GM12891 (cell line): ENCODE measurements around the gene SUPT4H1.

Source experiments
- PAX5 ChIP-seq: IDR thresholded peaks from 2 replicates; pipeline ENCODE4 v1.6.1; 2011; ENCODE audit warnings: low read length, moderate library complexity, mild to moderate bottlenecking; ENCODE audit not compliant: insufficient read depth, severe bottlenecking
- POLR2A ChIP-seq: IDR thresholded peaks from 2 replicates; pipeline ENCODE4 v1.6.1; 2011; ENCODE audit warnings: low read depth, low read length, control low read depth
- POLR2AphosphoS5 ChIP-seq: IDR thresholded peaks from 2 replicates; pipeline ENCODE4 v1.6.1; 2011; ENCODE audit warnings: low read depth, low read length, control low read depth
- POU2F2 ChIP-seq: IDR thresholded peaks from 2 replicates; pipeline ENCODE4 v1.6.1; 2011; ENCODE audit warnings: low read depth, mild to moderate bottlenecking, control low read depth, low read length, moderate library complexity
- SPI1 ChIP-seq: IDR thresholded peaks from 2 replicates; pipeline ENCODE4 v1.6.1; 2011; ENCODE audit warnings: low read depth, low read length, control low read depth
- TAF1 ChIP-seq: IDR thresholded peaks from 2 replicates; pipeline ENCODE4 v1.6.1; 2011; ENCODE audit warnings: low read depth, low read length, control low read depth

GRCh38 chr17:58368860-58369213 lies 16.8 kb upstream of the SUPT4H1 start:
- TF ChIP-seq POLR2AphosphoS5, result no peak
- no peak for TF ChIP-seq POLR2A
- no peak for TF ChIP-seq TAF1
- no peak for TF ChIP-seq PAX5
- TF ChIP-seq SPI1, result 0 out of 2 replicates have a peak, but pooled peaks have one; percentile 7
- no peak for TF ChIP-seq POU2F2
